Measurements from ENCODE around the gene NEK9. TPM values are rescaled to one million over a fixed set of nuclear protein-coding genes. Genes with fewer than 3 reads are reported as not detected.

Gene NEK9
- total and polyA plus RNA-seq, 4 donors: 13.4 to 46.0 (median 29.8) TPM

GRCh38 chr14:75119056-75119455 is 7.8 kb downstream of the NEK9 start:
- H3K36me3 ChIP-seq (ENCODE audit: control insufficient read depth in 4 of 4, insufficient read depth in 3 of 4, low read depth in 1 of 4, low read length in 3 of 4): peaks cover 2 to 45% (median 44%) of the 10 kb centered on the region in 4 donors
- no peak overlapping the region for H3K4me3 ChIP-seq (ENCODE audit: low read depth in 1 of 3, low read length in 3 of 3)
- H3K9ac ChIP-seq (ENCODE audit: low read depth in 1 of 2, low read length in 2 of 2): no peak overlapping the region
- H3K9me3 ChIP-seq (ENCODE audit: control insufficient read depth in 4 of 4, low read length in 3 of 4): no peaks in the 10 kb centered on the region
- no peak overlapping the region for H3K27ac ChIP-seq (ENCODE audit: low read depth in 1 of 2, low read length in 2 of 2)
- no peak for DNase-seq (ENCODE audit: low spot score)
- TF ChIP-seq HNF4A (conservative IDR thresholded peaks at IDR 0.05): no peak
- no peak for TF ChIP-seq RAD21 (IDR thresholded peaks at IDR 0.05)
- TF ChIP-seq, protein P1, sequence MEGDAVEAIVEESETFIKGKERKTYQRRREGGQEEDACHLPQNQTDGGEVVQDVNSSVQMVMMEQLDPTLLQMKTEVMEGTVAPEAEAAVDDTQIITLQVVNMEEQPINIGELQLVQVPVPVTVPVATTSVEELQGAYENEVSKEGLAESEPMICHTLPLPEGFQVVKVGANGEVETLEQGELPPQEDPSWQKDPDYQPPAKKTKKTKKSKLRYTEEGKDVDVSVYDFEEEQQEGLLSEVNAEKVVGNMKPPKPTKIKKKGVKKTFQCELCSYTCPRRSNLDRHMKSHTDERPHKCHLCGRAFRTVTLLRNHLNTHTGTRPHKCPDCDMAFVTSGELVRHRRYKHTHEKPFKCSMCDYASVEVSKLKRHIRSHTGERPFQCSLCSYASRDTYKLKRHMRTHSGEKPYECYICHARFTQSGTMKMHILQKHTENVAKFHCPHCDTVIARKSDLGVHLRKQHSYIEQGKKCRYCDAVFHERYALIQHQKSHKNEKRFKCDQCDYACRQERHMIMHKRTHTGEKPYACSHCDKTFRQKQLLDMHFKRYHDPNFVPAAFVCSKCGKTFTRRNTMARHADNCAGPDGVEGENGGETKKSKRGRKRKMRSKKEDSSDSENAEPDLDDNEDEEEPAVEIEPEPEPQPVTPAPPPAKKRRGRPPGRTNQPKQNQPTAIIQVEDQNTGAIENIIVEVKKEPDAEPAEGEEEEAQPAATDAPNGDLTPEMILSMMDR (IDR thresholded peaks at IDR 0.05; ENCODE audit: low read depth, low read length, missing input control): no peak
- no peak for TF ChIP-seq RXRA (IDR thresholded peaks at IDR 0.05)
- TF ChIP-seq, protein P2, sequence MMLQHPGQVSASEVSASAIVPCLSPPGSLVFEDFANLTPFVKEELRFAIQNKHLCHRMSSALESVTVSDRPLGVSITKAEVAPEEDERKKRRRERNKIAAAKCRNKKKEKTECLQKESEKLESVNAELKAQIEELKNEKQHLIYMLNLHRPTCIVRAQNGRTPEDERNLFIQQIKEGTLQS (IDR thresholded peaks at IDR 0.05): no peak
- H3K4me1 ChIP-seq (ENCODE audit: control insufficient read depth in 4 of 4, insufficient read depth in 4 of 4, low read length in 3 of 4): peaks cover 0 to 3% (median 0%) of the 10 kb centered on the region in 4 donors
- 95% methylated on average over 2 of the region's 2 CpGs for WGBS
- no peaks in the 10 kb centered on the region for H3K27me3 ChIP-seq (ENCODE audit: control insufficient read depth in 4 of 4, insufficient read depth in 4 of 4, low read length in 3 of 4)

GRCh38 chr14:75113932-75114539 is 12.8 kb downstream of the NEK9 start:
- 73% methylated on average over 5 of the region's 5 CpGs for WGBS
- Histone ChIP-seq H3K36me3 (ENCODE audit: control insufficient read depth in 4 of 4, insufficient read depth in 3 of 4, low read depth in 1 of 4, low read length in 3 of 4) (peaks cover 15 to 75% (median 72%) of the 10 kb centered on the region in 4 donors), H3K9ac (ENCODE audit: low read depth in 1 of 2, low read length in 2 of 2) (no peak overlapping the region), H3K4me3 (ENCODE audit: low read depth in 1 of 3, low read length in 3 of 3) (no peak overlapping the region), H3K9me3 (ENCODE audit: control insufficient read depth in 4 of 4, low read length in 3 of 4) (no peaks in the 10 kb centered on the region), H3K27ac (ENCODE audit: low read depth in 1 of 2, low read length in 2 of 2) (no peak overlapping the region), H3K4me1 (ENCODE audit: control insufficient read depth in 4 of 4, insufficient read depth in 4 of 4, low read length in 3 of 4) (no peaks in the 10 kb centered on the region), H3K27me3 (ENCODE audit: control insufficient read depth in 4 of 4, insufficient read depth in 4 of 4, low read length in 3 of 4) (no peaks in the 10 kb centered on the region)
- no peak for DNase-seq (ENCODE audit: low spot score)
- TF ChIP-seq RXRA (IDR thresholded peaks at IDR 0.05): no peak
- TF ChIP-seq, protein P3, sequence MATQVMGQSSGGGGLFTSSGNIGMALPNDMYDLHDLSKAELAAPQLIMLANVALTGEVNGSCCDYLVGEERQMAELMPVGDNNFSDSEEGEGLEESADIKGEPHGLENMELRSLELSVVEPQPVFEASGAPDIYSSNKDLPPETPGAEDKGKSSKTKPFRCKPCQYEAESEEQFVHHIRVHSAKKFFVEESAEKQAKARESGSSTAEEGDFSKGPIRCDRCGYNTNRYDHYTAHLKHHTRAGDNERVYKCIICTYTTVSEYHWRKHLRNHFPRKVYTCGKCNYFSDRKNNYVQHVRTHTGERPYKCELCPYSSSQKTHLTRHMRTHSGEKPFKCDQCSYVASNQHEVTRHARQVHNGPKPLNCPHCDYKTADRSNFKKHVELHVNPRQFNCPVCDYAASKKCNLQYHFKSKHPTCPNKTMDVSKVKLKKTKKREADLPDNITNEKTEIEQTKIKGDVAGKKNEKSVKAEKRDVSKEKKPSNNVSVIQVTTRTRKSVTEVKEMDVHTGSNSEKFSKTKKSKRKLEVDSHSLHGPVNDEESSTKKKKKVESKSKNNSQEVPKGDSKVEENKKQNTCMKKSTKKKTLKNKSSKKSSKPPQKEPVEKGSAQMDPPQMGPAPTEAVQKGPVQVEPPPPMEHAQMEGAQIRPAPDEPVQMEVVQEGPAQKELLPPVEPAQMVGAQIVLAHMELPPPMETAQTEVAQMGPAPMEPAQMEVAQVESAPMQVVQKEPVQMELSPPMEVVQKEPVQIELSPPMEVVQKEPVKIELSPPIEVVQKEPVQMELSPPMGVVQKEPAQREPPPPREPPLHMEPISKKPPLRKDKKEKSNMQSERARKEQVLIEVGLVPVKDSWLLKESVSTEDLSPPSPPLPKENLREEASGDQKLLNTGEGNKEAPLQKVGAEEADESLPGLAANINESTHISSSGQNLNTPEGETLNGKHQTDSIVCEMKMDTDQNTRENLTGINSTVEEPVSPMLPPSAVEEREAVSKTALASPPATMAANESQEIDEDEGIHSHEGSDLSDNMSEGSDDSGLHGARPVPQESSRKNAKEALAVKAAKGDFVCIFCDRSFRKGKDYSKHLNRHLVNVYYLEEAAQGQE (IDR thresholded peaks at IDR 0.05): no peak
- TF ChIP-seq TAF1 (conservative IDR thresholded peaks at IDR 0.05): no peak
- no peak for TF ChIP-seq FOXA1 (IDR thresholded peaks at IDR 0.05)
- no peak for TF ChIP-seq JUND (IDR thresholded peaks at IDR 0.05)
- no peak for TF ChIP-seq SP1 (IDR thresholded peaks at IDR 0.05)
- no peak for TF ChIP-seq EGR1 (IDR thresholded peaks at IDR 0.05; ENCODE audit: low read depth in 2 of 2)
- no peak for TF ChIP-seq ZBTB33 (IDR thresholded peaks at IDR 0.05)
- no peak for TF ChIP-seq MAX (IDR thresholded peaks at IDR 0.05)
- TF ChIP-seq GABPA (IDR thresholded peaks at IDR 0.05 in 1 of 2, conservative IDR thresholded peaks at IDR 0.05 in 1 of 2): no peak
- no peak for TF ChIP-seq YY1 (IDR thresholded peaks at IDR 0.05)
- no peak for TF ChIP-seq NR2F2 (IDR thresholded peaks at IDR 0.05)
- no peak for TF ChIP-seq FOXA2 (IDR thresholded peaks at IDR 0.05)
- no peak for TF ChIP-seq HNF4A (conservative IDR thresholded peaks at IDR 0.05)
- TF ChIP-seq HNF4G (IDR thresholded peaks at IDR 0.05): no peak
- no peak for TF ChIP-seq RAD21 (IDR thresholded peaks at IDR 0.05)
- TF ChIP-seq, protein P2 (IDR thresholded peaks at IDR 0.05): no peak
